Loucy (cell line): Measurements from ENCODE around the gene C1orf56.

ENCODE experiments used
- H2AFZ ChIP-seq: fragments of 200-600 bp; sonication (generic); 2 replicates; pipeline ENCODE4 v1.6.0; 2016; ENCODE audit warnings: antibody characterized with exemption, mild to moderate bottlenecking, low read length, moderate library complexity
- H3F3A ChIP-seq: fragments of 200-600 bp; 2 replicates; pipeline ENCODE4 v1.6.0; 2016; ENCODE audit warnings: antibody characterized with exemption, low read depth, mild to moderate bottlenecking
- H3K27me3 ChIP-seq: fragments of 200-600 bp; sonication (generic); 2 replicates; pipeline ENCODE4 v1.6.1; 2014; ENCODE audit warnings: low read length, mild to moderate bottlenecking; ENCODE audit not compliant: insufficient read depth, poor library complexity, severe bottlenecking
- H3K36me3 ChIP-seq: fragments of 200-600 bp; sonication (generic); 2 replicates; pipeline ENCODE4 v1.6.1; 2016; ENCODE audit warnings: low read length; ENCODE audit not compliant: insufficient read depth
- H3K4me1 ChIP-seq: fragments of 200-600 bp; sonication (generic); 2 replicates; pipeline ENCODE4 v1.5.1; 2014; ENCODE audit warnings: low read length, mild to moderate bottlenecking; ENCODE audit not compliant: insufficient read depth, poor library complexity, severe bottlenecking
- H3K4me2 ChIP-seq: fragments of 200-600 bp; sonication (generic); 2 replicates; pipeline ENCODE4 v1.6.0; 2014; ENCODE audit warnings: antibody characterized with exemption, low read length, low read depth, mild to moderate bottlenecking; ENCODE audit not compliant: poor library complexity, severe bottlenecking
- H3K4me3 ChIP-seq: fragments of 200-600 bp; sonication (generic); 2 replicates; pipeline ENCODE4 v1.5.1; 2014; ENCODE audit warnings: low read length, mild to moderate bottlenecking, mixed read lengths; ENCODE audit not compliant: poor library complexity, severe bottlenecking
- H3K79me2 ChIP-seq: fragments of 200-600 bp; sonication (generic); 2 replicates; pipeline ENCODE4 v1.6.1; 2014; ENCODE audit warnings: low read length; ENCODE audit not compliant: insufficient read depth
- H3K9ac ChIP-seq: fragments of 200-600 bp; sonication (generic); 2 replicates; pipeline ENCODE4 v1.6.0; 2014; ENCODE audit warnings: mild to moderate bottlenecking, low read depth, low read length, moderate library complexity; ENCODE audit not compliant: poor library complexity, severe bottlenecking
- H3K9me2 ChIP-seq: fragments of 200-600 bp; sonication (generic); replicated peaks from 2 replicates; pipeline ENCODE4 v1.6.1; 2016; ENCODE audit warnings: low read depth, low read length, mixed read lengths
- H3K9me3 ChIP-seq: fragments of 200-600 bp; sonication (generic); 2 replicates; pipeline ENCODE4 v1.6.1; 2014; ENCODE audit warnings: mild to moderate bottlenecking, antibody characterized with exemption, low read length, low read depth; ENCODE audit not compliant: insufficient read depth
- H4K20me1 ChIP-seq: fragments of 200-600 bp; sonication (generic); 2 replicates; pipeline ENCODE4 v1.6.0; 2014; ENCODE audit warnings: antibody characterized with exemption, low read length, mild to moderate bottlenecking; ENCODE audit not compliant: insufficient read depth, poor library complexity, severe bottlenecking
- CTCF ChIP-seq: fragments of 200-600 bp; sonication (generic); conservative IDR thresholded peaks from 2 replicates; pipeline ENCODE4 v1.5.1; 2014; ENCODE audit warnings: mild to moderate bottlenecking, antibody characterized with exemption, low read length
- EZH2phosphoT487 ChIP-seq: fragments of 200-600 bp; IDR thresholded peaks from 2 replicates; pipeline ENCODE4 v1.6.1; 2018; ENCODE audit warnings: antibody characterized with exemption, mild to moderate bottlenecking, moderate library complexity, borderline replicate concordance

C1orf56 gene

GRCh38 chr1:151055581-151055980 lies 8.0 kb downstream of the C1orf56 start:
- Histone ChIP-seq H3K79me2 (peaks cover 65% of the 10 kb centered on the region), H3K4me3 (peak overlapping the region; percentile 79), H3K4me1 (peaks cover 32% of the 10 kb centered on the region), H3K9me2 (no peaks in the 10 kb centered on the region), H2AFZ (no peak overlapping the region), H3F3A (0 out of 2 replicates have a peak, but pooled peaks cover 3% of the 10 kb centered on the region), H3K4me2 (peak overlapping the region; percentile 99), H3K9ac (peak overlapping the region; percentile 90), H4K20me1 (peaks cover 46% of the 10 kb centered on the region), H3K27me3 (no peaks in the 10 kb centered on the region), H3K36me3 (peaks cover 37% of the 10 kb centered on the region; the same call in 1 of the 2 replicates), H3K9me3 (no peaks in the 10 kb centered on the region)
- TF ChIP-seq CTCF (no peak), EZH2phosphoT487 (no peak)

- peaks cover 46% of the 10 kb centered on the region for H4K20me1 ChIP-seq
- TF ChIP-seq EZH2phosphoT487 (no peak), CTCF (no peak)
- H3K4me1 ChIP-seq: peaks cover 37% of the 10 kb centered on the region
- no peaks in the 10 kb centered on the region for H3K9me3 ChIP-seq
- peaks cover 70% of the 10 kb centered on the region for H3K79me2 ChIP-seq
- peak overlapping the region; percentile 79 for H3K4me3 ChIP-seq
- H3K9me2 ChIP-seq: no peaks in the 10 kb centered on the region
- peaks cover 37% of the 10 kb centered on the region; the same call in 1 of the 2 replicates for H3K36me3 ChIP-seq
- no peaks in the 10 kb centered on the region for H3K27me3 ChIP-seq
- H3K4me2 ChIP-seq: peak overlapping the region; percentile 99
- H3K9ac ChIP-seq: peak overlapping the region; percentile 90
- H3F3A ChIP-seq: 0 out of 2 replicates have a peak, but pooled peaks cover 3% of the 10 kb centered on the region
- no peak overlapping the region for H2AFZ ChIP-seq
Measured at GRCh38 chr1:151056149-151056548, 8.6 kb downstream of the C1orf56 start.

GRCh38 chr1:151058692-151059091 lies 11.1 kb downstream of the C1orf56 start:
- Histone ChIP-seq H4K20me1 (peaks cover 46% of the 10 kb centered on the region), H3K4me1 (peaks cover 54% of the 10 kb centered on the region), H3F3A (no peaks in the 10 kb centered on the region), H3K9me2 (no peaks in the 10 kb centered on the region), H2AFZ (no peak overlapping the region), H3K4me3 (peak overlapping the region; percentile 79), H3K79me2 (peaks cover 96% of the 10 kb centered on the region), H3K9me3 (no peaks in the 10 kb centered on the region), H3K36me3 (peaks cover 21% of the 10 kb centered on the region; the same call in 1 of the 2 replicates), H3K27me3 (no peaks in the 10 kb centered on the region), H3K9ac (peak overlapping the region; percentile 90), H3K4me2 (peak overlapping the region; percentile 99)
- no peak for TF ChIP-seq CTCF
- no peak for TF ChIP-seq EZH2phosphoT487
